Stomach (tissue), 4 donors: ENCODE data around the gene HOOK2.

Experiments
- POLR2A ChIP-seq, 4 donors: fragments of 450-650 bp; IDR thresholded peaks; one replicate each; pipeline ENCODE4 v1.6.1; 2016; ENCODE audit warnings: antibody characterized with exemption in 4 of 4, control low read depth in 2 of 4, mild to moderate bottlenecking in 1 of 4, moderate library complexity in 1 of 4
- TF ChIP-seq, protein P1 (sequence below), 7 experiments: fragments of 450-650 bp in 4 of 7; fragments of 200-600 bp in 3 of 7; sonication (generic) in 3 of 7; IDR thresholded peaks; one replicate each; pipeline ENCODE4 v1.5.1; 2016 to 2019; ENCODE audit warnings: antibody characterized with exemption in 7 of 7, control low read depth in 2 of 7, mild to moderate bottlenecking in 1 of 7

DNA sequence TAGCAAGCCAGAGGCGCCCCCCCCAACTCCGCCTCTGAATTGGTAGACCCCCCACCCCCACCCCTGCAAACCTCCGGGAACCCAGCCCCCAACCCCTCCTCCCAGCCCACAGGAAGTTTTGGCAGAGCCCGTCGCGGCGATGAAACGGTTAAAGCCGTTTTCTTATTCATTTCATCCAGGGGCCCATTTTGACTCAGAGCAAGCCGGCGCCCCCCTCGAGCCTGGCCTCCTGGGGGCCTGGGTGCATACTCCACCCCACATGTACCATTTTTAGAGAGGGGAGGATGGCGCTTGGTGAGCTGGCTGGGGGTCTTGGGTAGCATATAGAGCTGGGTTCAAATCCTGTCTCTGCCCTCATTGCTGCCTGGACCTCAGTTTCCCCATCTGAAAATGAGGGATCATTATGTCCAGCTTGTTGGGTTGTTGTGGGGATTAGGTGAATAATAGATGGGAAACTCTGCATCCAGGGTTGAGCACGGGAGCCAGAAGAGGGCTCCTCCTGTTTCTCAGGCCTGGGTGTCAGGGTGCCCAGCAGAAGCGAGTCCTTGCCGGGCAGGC is 8.0 kb upstream of the HOOK2 start:
- TF ChIP-seq, protein P1, sequence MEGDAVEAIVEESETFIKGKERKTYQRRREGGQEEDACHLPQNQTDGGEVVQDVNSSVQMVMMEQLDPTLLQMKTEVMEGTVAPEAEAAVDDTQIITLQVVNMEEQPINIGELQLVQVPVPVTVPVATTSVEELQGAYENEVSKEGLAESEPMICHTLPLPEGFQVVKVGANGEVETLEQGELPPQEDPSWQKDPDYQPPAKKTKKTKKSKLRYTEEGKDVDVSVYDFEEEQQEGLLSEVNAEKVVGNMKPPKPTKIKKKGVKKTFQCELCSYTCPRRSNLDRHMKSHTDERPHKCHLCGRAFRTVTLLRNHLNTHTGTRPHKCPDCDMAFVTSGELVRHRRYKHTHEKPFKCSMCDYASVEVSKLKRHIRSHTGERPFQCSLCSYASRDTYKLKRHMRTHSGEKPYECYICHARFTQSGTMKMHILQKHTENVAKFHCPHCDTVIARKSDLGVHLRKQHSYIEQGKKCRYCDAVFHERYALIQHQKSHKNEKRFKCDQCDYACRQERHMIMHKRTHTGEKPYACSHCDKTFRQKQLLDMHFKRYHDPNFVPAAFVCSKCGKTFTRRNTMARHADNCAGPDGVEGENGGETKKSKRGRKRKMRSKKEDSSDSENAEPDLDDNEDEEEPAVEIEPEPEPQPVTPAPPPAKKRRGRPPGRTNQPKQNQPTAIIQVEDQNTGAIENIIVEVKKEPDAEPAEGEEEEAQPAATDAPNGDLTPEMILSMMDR (IDR thresholded peaks at IDR 0.05), result no peak
- no peak for TF ChIP-seq POLR2A (IDR thresholded peaks at IDR 0.05)
